ENCODE results near the gene ETV3.

- no peak for TF ChIP-seq RAD21 (IDR thresholded peaks at IDR 0.05; ENCODE audit: low read length)
- no peak for TF ChIP-seq CTCF (conservative IDR thresholded peaks at IDR 0.05; ENCODE audit: low read depth, low read length)
- no peak for TF ChIP-seq POLR2A (IDR thresholded peaks at IDR 0.05; ENCODE audit: low read depth, low read length)
- no peak for TF ChIP-seq MAZ (IDR thresholded peaks at IDR 0.05; ENCODE audit: borderline replicate concordance, low read depth, low read length)
- TF ChIP-seq ELK1 (IDR thresholded peaks at IDR 0.05; ENCODE audit: borderline replicate concordance, low read depth, low read length), result no peak
- TF ChIP-seq SMC3 (IDR thresholded peaks at IDR 0.05; ENCODE audit: low read depth, low read length), result no peak
Measured at GRCh38 chr1:157154940-157155514, 16.8 kb upstream of the ETV3 start.
